ENCODE data around the gene NUMA1. TPM values are rescaled to one million over a fixed set of nuclear protein-coding genes. Genes with fewer than 3 reads are reported as not detected.

The NUMA1 gene
- total and polyA plus RNA-seq, 2 of the 8 experiments (the other 6 are each of a cell fraction or from before 2014, with no cell fraction given): 101 to 107 TPM

DNA sequence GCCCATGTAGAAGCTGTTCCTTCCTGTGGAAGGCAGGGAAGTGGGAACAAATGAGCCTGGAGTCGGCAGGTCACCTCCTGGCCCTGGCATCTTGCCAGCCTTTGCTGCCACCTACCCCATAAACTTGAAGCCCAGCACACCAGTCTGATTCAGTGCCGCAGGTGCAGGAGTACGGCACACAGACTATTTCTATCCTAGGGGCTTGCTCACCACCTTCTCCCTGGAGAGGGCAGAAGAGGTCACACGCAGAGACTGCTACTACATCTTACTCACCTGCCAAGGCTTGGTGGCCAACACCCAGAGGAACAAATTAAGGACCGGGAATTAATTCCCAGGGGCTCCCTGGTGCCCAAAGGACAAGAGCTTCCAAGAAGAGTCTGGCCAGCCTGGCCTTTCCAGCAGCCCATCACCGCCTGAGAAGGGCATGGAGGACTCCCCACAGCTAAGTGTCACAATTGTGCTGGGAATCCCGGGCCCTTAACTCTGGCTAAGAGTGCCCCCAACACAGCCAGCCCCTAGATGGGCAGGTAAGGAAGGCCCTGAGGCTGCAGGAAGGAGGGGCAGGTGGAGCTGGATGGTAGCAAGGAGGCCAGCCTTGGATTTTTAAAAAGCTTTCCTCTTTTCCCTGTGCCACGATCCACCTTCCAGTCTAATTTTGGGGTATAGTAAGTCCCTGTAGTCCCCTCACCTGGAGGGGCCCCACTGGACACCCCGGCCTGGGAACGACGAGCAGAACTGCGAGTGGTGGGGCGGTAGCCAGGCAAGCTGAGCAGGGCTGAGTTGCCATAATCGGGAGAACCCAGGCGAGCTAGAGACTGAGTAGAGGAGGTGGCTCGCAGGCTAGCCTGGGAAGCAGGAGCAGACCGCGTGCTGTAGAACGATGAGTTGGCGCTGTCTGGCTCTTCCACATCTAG lies 74.7 kb downstream of the NUMA1 start (continued):
- TF ChIP-seq, protein P1, sequence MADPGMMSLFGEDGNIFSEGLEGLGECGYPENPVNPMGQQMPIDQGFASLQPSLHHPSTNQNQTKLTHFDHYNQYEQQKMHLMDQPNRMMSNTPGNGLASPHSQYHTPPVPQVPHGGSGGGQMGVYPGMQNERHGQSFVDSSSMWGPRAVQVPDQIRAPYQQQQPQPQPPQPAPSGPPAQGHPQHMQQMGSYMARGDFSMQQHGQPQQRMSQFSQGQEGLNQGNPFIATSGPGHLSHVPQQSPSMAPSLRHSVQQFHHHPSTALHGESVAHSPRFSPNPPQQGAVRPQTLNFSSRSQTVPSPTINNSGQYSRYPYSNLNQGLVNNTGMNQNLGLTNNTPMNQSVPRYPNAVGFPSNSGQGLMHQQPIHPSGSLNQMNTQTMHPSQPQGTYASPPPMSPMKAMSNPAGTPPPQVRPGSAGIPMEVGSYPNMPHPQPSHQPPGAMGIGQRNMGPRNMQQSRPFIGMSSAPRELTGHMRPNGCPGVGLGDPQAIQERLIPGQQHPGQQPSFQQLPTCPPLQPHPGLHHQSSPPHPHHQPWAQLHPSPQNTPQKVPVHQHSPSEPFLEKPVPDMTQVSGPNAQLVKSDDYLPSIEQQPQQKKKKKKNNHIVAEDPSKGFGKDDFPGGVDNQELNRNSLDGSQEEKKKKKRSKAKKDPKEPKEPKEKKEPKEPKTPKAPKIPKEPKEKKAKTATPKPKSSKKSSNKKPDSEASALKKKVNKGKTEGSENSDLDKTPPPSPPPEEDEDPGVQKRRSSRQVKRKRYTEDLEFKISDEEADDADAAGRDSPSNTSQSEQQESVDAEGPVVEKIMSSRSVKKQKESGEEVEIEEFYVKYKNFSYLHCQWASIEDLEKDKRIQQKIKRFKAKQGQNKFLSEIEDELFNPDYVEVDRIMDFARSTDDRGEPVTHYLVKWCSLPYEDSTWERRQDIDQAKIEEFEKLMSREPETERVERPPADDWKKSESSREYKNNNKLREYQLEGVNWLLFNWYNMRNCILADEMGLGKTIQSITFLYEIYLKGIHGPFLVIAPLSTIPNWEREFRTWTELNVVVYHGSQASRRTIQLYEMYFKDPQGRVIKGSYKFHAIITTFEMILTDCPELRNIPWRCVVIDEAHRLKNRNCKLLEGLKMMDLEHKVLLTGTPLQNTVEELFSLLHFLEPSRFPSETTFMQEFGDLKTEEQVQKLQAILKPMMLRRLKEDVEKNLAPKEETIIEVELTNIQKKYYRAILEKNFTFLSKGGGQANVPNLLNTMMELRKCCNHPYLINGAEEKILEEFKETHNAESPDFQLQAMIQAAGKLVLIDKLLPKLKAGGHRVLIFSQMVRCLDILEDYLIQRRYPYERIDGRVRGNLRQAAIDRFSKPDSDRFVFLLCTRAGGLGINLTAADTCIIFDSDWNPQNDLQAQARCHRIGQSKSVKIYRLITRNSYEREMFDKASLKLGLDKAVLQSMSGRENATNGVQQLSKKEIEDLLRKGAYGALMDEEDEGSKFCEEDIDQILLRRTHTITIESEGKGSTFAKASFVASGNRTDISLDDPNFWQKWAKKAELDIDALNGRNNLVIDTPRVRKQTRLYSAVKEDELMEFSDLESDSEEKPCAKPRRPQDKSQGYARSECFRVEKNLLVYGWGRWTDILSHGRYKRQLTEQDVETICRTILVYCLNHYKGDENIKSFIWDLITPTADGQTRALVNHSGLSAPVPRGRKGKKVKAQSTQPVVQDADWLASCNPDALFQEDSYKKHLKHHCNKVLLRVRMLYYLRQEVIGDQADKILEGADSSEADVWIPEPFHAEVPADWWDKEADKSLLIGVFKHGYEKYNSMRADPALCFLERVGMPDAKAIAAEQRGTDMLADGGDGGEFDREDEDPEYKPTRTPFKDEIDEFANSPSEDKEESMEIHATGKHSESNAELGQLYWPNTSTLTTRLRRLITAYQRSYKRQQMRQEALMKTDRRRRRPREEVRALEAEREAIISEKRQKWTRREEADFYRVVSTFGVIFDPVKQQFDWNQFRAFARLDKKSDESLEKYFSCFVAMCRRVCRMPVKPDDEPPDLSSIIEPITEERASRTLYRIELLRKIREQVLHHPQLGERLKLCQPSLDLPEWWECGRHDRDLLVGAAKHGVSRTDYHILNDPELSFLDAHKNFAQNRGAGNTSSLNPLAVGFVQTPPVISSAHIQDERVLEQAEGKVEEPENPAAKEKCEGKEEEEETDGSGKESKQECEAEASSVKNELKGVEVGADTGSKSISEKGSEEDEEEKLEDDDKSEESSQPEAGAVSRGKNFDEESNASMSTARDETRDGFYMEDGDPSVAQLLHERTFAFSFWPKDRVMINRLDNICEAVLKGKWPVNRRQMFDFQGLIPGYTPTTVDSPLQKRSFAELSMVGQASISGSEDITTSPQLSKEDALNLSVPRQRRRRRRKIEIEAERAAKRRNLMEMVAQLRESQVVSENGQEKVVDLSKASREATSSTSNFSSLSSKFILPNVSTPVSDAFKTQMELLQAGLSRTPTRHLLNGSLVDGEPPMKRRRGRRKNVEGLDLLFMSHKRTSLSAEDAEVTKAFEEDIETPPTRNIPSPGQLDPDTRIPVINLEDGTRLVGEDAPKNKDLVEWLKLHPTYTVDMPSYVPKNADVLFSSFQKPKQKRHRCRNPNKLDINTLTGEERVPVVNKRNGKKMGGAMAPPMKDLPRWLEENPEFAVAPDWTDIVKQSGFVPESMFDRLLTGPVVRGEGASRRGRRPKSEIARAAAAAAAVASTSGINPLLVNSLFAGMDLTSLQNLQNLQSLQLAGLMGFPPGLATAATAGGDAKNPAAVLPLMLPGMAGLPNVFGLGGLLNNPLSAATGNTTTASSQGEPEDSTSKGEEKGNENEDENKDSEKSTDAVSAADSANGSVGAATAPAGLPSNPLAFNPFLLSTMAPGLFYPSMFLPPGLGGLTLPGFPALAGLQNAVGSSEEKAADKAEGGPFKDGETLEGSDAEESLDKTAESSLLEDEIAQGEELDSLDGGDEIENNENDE (IDR thresholded peaks at IDR 0.05; ENCODE audit: insufficient replicate concordance, low read length): no peak
- TF ChIP-seq ASH2L (IDR thresholded peaks at IDR 0.05; ENCODE audit: low read length) (no peak), POLR2AphosphoS5 (IDR thresholded peaks at IDR 0.05; ENCODE audit: low read depth, low read length) (peak; percentile 48; the same call in 1 of the 2 replicates), CTBP2 (IDR thresholded peaks at IDR 0.05; ENCODE audit: borderline replicate concordance, insufficient read depth, insufficient read length, low read length) (no peak)
